H1 (cell line): ENCODE measurements around the gene FARS2. TPM values are rescaled to one million over a fixed set of nuclear protein-coding genes. Genes with fewer than 3 reads are reported as not detected.

Experiments used
- CTCF ChIA-PET: fragments of 300-600 bp; sonication (Branson Sonifier 250); formaldehyde crosslinking; loops from one replicate; lab custom pipeline; 2021; ENCODE audit not compliant: partially characterized antibody; lab: Charles Lee
- POLR2A ChIA-PET: fragments of 300-600 bp; sonication (Branson Sonifier 250); formaldehyde crosslinking; loops from one replicate; lab custom pipeline; 2021; ENCODE audit warnings: inconsistent platforms; ENCODE audit not compliant: partially characterized antibody; lab: Charles Lee
- DNase-seq, 2 experiments: peaks; one replicate each; pipeline versions ENCODE4 v3.0.0 to v3.0.0-alpha.2; 2010 to 2022; ENCODE audit warnings: low spot score in 2 of 2, low read depth in 1 of 2, mixed read lengths in 1 of 2
- FAIRE-seq: peaks from 2 replicates; lab custom pipeline; 2011; peaks lifted over from hg19 to GRCh38; lab: Jason Lieb, UNC
- H2AFZ ChIP-seq: 2 replicates; pipeline ENCODE4 v1.8.1; 2012; ENCODE audit warnings: low read length, inconsistent platforms
- H2AK5ac ChIP-seq: 2 replicates; pipeline ENCODE4 v1.6.1; 2013; ENCODE audit warnings: low read depth, low read length
- H2BK120ac ChIP-seq: replicated peaks from 2 replicates; pipeline ENCODE3; 2013; ENCODE audit warnings: low read depth, low read length, inconsistent platforms
- H2BK12ac ChIP-seq: 2 replicates; pipeline ENCODE4 v1.6.1; 2013; ENCODE audit warnings: low read depth, low read length
- H2BK15ac ChIP-seq: 2 replicates; pipeline ENCODE4 v1.6.1; 2013; ENCODE audit warnings: low read length
- H2BK20ac ChIP-seq: 2 replicates; pipeline ENCODE4 v1.6.1; 2013; ENCODE audit warnings: low read length
- H2BK5ac ChIP-seq: 2 replicates; pipeline ENCODE4 v1.6.1; 2013; ENCODE audit warnings: low read depth, low read length
- H3K14ac ChIP-seq: 2 replicates; pipeline ENCODE4 v1.6.1; 2013; ENCODE audit warnings: inconsistent platforms; ENCODE audit not compliant: insufficient read length
- H3K18ac ChIP-seq: 2 replicates; pipeline ENCODE4 v1.6.1; 2013; ENCODE audit warnings: low read length; ENCODE audit errors: extremely low read depth
- H3K23ac ChIP-seq: 2 replicates; pipeline ENCODE4 v1.6.1; 2013; ENCODE audit warnings: inconsistent platforms; ENCODE audit not compliant: insufficient read length
- H3K23me2 ChIP-seq: 2 replicates; pipeline ENCODE4 v1.6.1; 2013; ENCODE audit warnings: low read depth, low read length
- H3K27ac ChIP-seq: 2 replicates; pipeline ENCODE4 v1.6.1; 2011; ENCODE audit warnings: low read depth, low read length, inconsistent platforms
- H3K27me3 ChIP-seq, 4 experiments: replicated peaks in 1 of 4; 1 replicate in 1 of 4; 2 replicates in 3 of 4; pipeline versions ENCODE4 v1.6.1 to v1.8.1; 2011 to 2013; ENCODE audit warnings: low read length in 3 of 4, mild to moderate bottlenecking in 3 of 4, inconsistent platforms in 2 of 4, mixed read lengths in 2 of 4, moderate library complexity in 1 of 4; ENCODE audit not compliant: control insufficient read depth in 3 of 4, insufficient read depth in 3 of 4; ENCODE audit errors: extremely low read depth in 1 of 4
- H3K36me3 ChIP-seq, 4 experiments: 2 replicates each; pipeline versions ENCODE4 v1.6.1 to v1.8.1; 2011 to 2013; ENCODE audit warnings: mild to moderate bottlenecking in 4 of 4, low read length in 3 of 4, moderate library complexity in 2 of 4, control low read depth in 1 of 4, inconsistent platforms in 1 of 4; ENCODE audit not compliant: insufficient read depth in 4 of 4, control insufficient read depth in 2 of 4
- H3K4ac ChIP-seq: replicated peaks from 2 replicates; pipeline ENCODE3; 2013; ENCODE audit warnings: low read length, low read depth, mixed read lengths, inconsistent platforms; ENCODE audit not compliant: insufficient read length
- H3K4me1 ChIP-seq, 4 experiments: replicated peaks in 1 of 4; 1 replicate in 1 of 4; 2 replicates in 3 of 4; pipeline versions ENCODE4 v1.6.1 to v1.8.1; 2011 to 2013; ENCODE audit warnings: low read length in 3 of 4, inconsistent platforms in 2 of 4, mixed read lengths in 1 of 4; ENCODE audit not compliant: insufficient read depth in 4 of 4, control insufficient read depth in 3 of 4
- H3K4me2 ChIP-seq, 2 experiments: 2 replicates each; pipeline versions ENCODE4 v1.6.1 to v1.8.1; 2011 to 2013; ENCODE audit warnings: low read depth in 2 of 2, low read length in 2 of 2, control low read depth in 1 of 2, inconsistent platforms in 1 of 2, mild to moderate bottlenecking in 1 of 2; ENCODE audit not compliant: insufficient read depth in 1 of 2
- H3K4me3 ChIP-seq, 4 experiments: fragments of 200-600, 300-600 bp in 1 of 4; sonication (generic), shearing (Covaris generic), sonication (Bioruptor Twin) in 1 of 4; 2 replicates each; pipeline versions ENCODE4 v1.5.1 to v1.8.1; 2011 to 2016; ENCODE audit warnings: low read length in 4 of 4, low read depth in 3 of 4, control low read depth in 2 of 4, inconsistent platforms in 2 of 4, mild to moderate bottlenecking in 2 of 4, mixed read lengths in 1 of 4, moderate library complexity in 1 of 4; ENCODE audit not compliant: insufficient read depth in 2 of 4; ENCODE audit errors: extremely low read depth in 1 of 4
- H3K56ac ChIP-seq: replicated peaks from 2 replicates; pipeline ENCODE3; 2013; ENCODE audit warnings: low read depth, mild to moderate bottlenecking, mixed read lengths, low read length, inconsistent platforms; ENCODE audit not compliant: insufficient read length
- H3K79me1 ChIP-seq: 2 replicates; pipeline ENCODE4 v1.6.1; 2013; ENCODE audit warnings: low read depth, low read length, control low read depth
- H3K79me2 ChIP-seq, 2 experiments: 2 replicates each; pipeline versions ENCODE4 v1.6.1 to v1.8.1; 2012 to 2013; ENCODE audit warnings: low read length in 2 of 2, mild to moderate bottlenecking in 2 of 2, inconsistent platforms in 1 of 2; ENCODE audit not compliant: insufficient read depth in 2 of 2, control insufficient read depth in 1 of 2
- H3K9ac ChIP-seq, 4 experiments: replicated peaks in 1 of 4; 1 replicate in 1 of 4; 2 replicates in 3 of 4; pipeline versions ENCODE4 v1.6.1 to v1.8.1; 2011 to 2013; ENCODE audit warnings: low read depth in 3 of 4, low read length in 3 of 4, control low read depth in 2 of 4, mild to moderate bottlenecking in 2 of 4, moderate library complexity in 2 of 4, inconsistent platforms in 1 of 4; ENCODE audit errors: extremely low read depth in 1 of 4
- H3K9me3 ChIP-seq, 2 experiments: 2 replicates each; pipeline versions ENCODE4 v1.6.1 to v1.8.1; 2012 to 2013; ENCODE audit warnings: mild to moderate bottlenecking in 2 of 2, moderate library complexity in 2 of 2, control low read depth in 1 of 2, inconsistent platforms in 1 of 2, low read depth in 1 of 2, low read length in 1 of 2, mixed read lengths in 1 of 2; ENCODE audit not compliant: insufficient read depth in 2 of 2
- H4K20me1 ChIP-seq, 2 experiments: replicated peaks in 1 of 2; 2 replicates each; pipeline versions ENCODE3 to v1.8.1; 2011 to 2013; ENCODE audit warnings: inconsistent platforms in 2 of 2, low read length in 2 of 2, mild to moderate bottlenecking in 1 of 2; ENCODE audit not compliant: insufficient read depth in 2 of 2, control insufficient read depth in 1 of 2
- H4K5ac ChIP-seq: 2 replicates; pipeline ENCODE4 v1.6.1; 2013; ENCODE audit warnings: low read length, low read depth, mixed read lengths, inconsistent platforms; ENCODE audit not compliant: insufficient read length
- H4K8ac ChIP-seq: 2 replicates; pipeline ENCODE4 v1.8.0; 2013; ENCODE audit warnings: mild to moderate bottlenecking, moderate library complexity, low read length, inconsistent platforms; ENCODE audit not compliant: insufficient read depth; ENCODE audit errors: extremely low read depth
- H4K91ac ChIP-seq: replicated peaks from 2 replicates; pipeline ENCODE3; 2013; ENCODE audit warnings: low read length, mixed read lengths, inconsistent platforms; ENCODE audit not compliant: insufficient read length
- JUN ChIP-seq: IDR thresholded peaks from 2 replicates; pipeline ENCODE4 v1.6.1; 2011; ENCODE audit warnings: low read depth, mild to moderate bottlenecking, improper control_type of control experiment, low read length
- NRF1 ChIP-seq: IDR thresholded peaks from 2 replicates; pipeline ENCODE4 v1.6.1; 2011; ENCODE audit warnings: mild to moderate bottlenecking, low read depth, low read length, improper control_type of control experiment
- POLR2A ChIP-seq, 2 experiments: IDR thresholded peaks; 1 replicate in 1 of 2; 2 replicates in 1 of 2; pipeline ENCODE4 v1.6.1; 2011; ENCODE audit warnings: low read depth in 2 of 2, low read length in 2 of 2, mild to moderate bottlenecking in 2 of 2; ENCODE audit errors: control extremely low read depth in 1 of 2
- RNF2 ChIP-seq: fragments of 200-900, 300-1000 bp; sonication (generic); IDR thresholded peaks from 2 replicates; pipeline ENCODE4 v1.7.1; 2016; ENCODE audit warnings: borderline replicate concordance, low read depth, mild to moderate bottlenecking, antibody characterized with exemption, low read length; ENCODE audit not compliant: poor library complexity, severe bottlenecking; ENCODE audit errors: missing control alignments
- TAF1 ChIP-seq: IDR thresholded peaks from 2 replicates; pipeline ENCODE4 v1.6.1; 2011; ENCODE audit warnings: mild to moderate bottlenecking, low read depth, low read length
- TAF7 ChIP-seq: optimal IDR thresholded peaks from 2 replicates; pipeline ENCODE3; 2011; ENCODE audit warnings: low read depth, mild to moderate bottlenecking, inconsistent platforms, low read length, moderate library complexity, borderline replicate concordance
- TCF12 ChIP-seq: IDR thresholded peaks from 2 replicates; pipeline ENCODE4 v1.6.1; 2011; ENCODE audit warnings: low read depth, mild to moderate bottlenecking, low read length
- WGBS, 2 experiments: shearing (Covaris generic) in 1 of 2; methylation state at CpG; one replicate each; pipeline versions ENCODE4 v1.1.6 to v1.1.7; 2013 to 2015; ENCODE audit warnings: low lambda C conversion rate in 2 of 2, mixed read lengths in 2 of 2, inconsistent platforms in 1 of 2, low coverage in 1 of 2, missing lambda C conversion rate in 1 of 2; ENCODE audit not compliant: insufficient replicate concordance in 2 of 2, insufficient coverage in 1 of 2, insufficient read length in 1 of 2; ENCODE audit errors: extremely low coverage in 1 of 2, missing lambda C conversion rate in 1 of 2; 5-methylcytosine and 5-hydroxymethylcytosine counted together
- polyA plus RNA-seq, 7 experiments: library from polyadenylated mRNA; depleted of rRNA in 3 of 7; stranded (reverse) in 5 of 7; unstranded in 2 of 7; fragments of >200 nt in 5 of 7; fragments of 200-250 nt in 2 of 7; gene quantifications; 1 replicate in 5 of 7; 2 replicates in 1 of 7; 4 replicates in 1 of 7; pipeline versions ENCODE4 v1.2.1 to v1.2.3, GENCODE V29; 2011 to 2013; ENCODE audit warnings: missing spikeins in 2 of 7, mixed read lengths in 2 of 7
- total RNA-seq: library from RNA; stranded (reverse); fragmentation: NEBNext Ultra II Directional; extraction: Animal tissue kit (Norgen Biotek cat#: 25700); gene quantifications from 2 replicates; pipeline ENCODE4 v1.2.1, GENCODE V29; 2021

Gene FARS2
- total and polyA plus RNA-seq, 2 of the 8 experiments (the other 6 are each of a cell fraction or from before 2014, with no cell fraction given) = 11.7 to 14.4 TPM

DNA sequence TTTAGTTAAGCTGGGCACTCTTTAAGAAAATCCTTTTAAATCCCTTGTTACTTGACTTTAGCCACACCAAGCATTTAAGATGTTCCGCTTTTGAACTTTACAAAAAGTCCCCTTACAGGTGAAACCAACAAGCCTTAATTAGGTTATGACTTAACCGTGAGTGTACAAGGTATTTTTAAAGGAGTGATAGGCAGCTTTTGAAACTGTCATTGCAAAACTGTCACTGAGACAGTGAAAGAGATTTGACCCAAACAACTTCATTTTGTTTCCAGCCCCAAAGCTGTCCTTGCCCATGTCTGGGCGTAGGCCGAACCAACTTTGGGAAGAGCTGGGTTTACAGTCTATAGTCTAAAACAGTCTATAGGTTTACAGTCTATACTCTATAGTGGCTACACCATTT lies 305.4 kb downstream of the FARS2 start:
- no peaks in the 10 kb centered on the region for H3K79me1 ChIP-seq
- H3K23ac ChIP-seq = no peak overlapping the region
- ChIA-PET CTCF (no interaction called here), POLR2A (no interaction called here)
- no peak overlapping the region for H2BK120ac ChIP-seq
- no peak overlapping the region for H2AFZ ChIP-seq
- no peak overlapping the region for H2BK5ac ChIP-seq
- no peak overlapping the region for H4K8ac ChIP-seq
- H4K5ac ChIP-seq = no peak overlapping the region
- H3K4ac ChIP-seq = no peak overlapping the region
- no peak overlapping the region for H2BK15ac ChIP-seq
- no peak overlapping the region for H3K56ac ChIP-seq
- FAIRE-seq (no peak), DNase-seq (no peak)
- peaks cover 0 to 2% of the 10 kb centered on the region in 2 experiments; a peak in 1 of 4 replicates for H3K9me3 ChIP-seq
- no peaks in the 10 kb centered on the region for H3K36me3 ChIP-seq
- H3K27me3 ChIP-seq = no peaks in the 10 kb centered on the region
- H2BK12ac ChIP-seq = no peak overlapping the region
- no peaks in the 10 kb centered on the region for H3K79me2 ChIP-seq
- H3K27ac ChIP-seq = no peak overlapping the region
- H3K23me2 ChIP-seq = peaks cover 2% of the 10 kb centered on the region; the same call in 1 of the 2 replicates
- H3K4me2 ChIP-seq = no peak overlapping the region
- no peak overlapping the region for H3K14ac ChIP-seq
- H4K20me1 ChIP-seq = no peaks in the 10 kb centered on the region
- H2BK20ac ChIP-seq = no peak overlapping the region
- H3K18ac ChIP-seq = no peak overlapping the region
- H2AK5ac ChIP-seq = no peak overlapping the region
- H3K4me1 ChIP-seq = peaks cover 0 to 7% (median 4%) of the 10 kb centered on the region in 4 experiments; a peak in 3 of 7 replicates
- no peak overlapping the region for H4K91ac ChIP-seq
- H3K9ac ChIP-seq = no peak overlapping the region
- 100% methylated on average over 4 of the region's 4 CpGs; no CpG with 5 or more reads in 1 of the 2 experiments for WGBS, 2 experiments
- no peak overlapping the region for H3K4me3 ChIP-seq
- TF ChIP-seq RNF2 (no peak), POLR2A (IDR thresholded peaks at IDR 0.05; ENCODE audit: control extremely low read depth in 1 of 2, low read depth in 2 of 2, low read length in 2 of 2) (no peak), TAF1 (no peak), TCF12 (no peak), TAF7 (no peak), NRF1 (no peak), JUN (no peak)
